K562 (cell line): ENCODE results near the gene CPN2. TPM values are rescaled to one million over a fixed set of nuclear protein-coding genes. Genes with fewer than 3 reads are reported as not detected.

Experiments used
- ATAC-seq: fragments of 200-7000 bp; cut with Tn5 transposase; 3 replicates; pipeline ENCODE4 v1.9.1; 2020; ENCODE audit warnings: moderate library complexity
- BruUV-seq: library from RNA; stranded (reverse); fragments of 400-500 nt; replicated peaks from 2 replicates; lab custom pipeline; 2021; lab: Mats Ljungman, UMichigan
- CTCF ChIA-PET: fragments of 300-600 bp; formaldehyde crosslinking; extraction: SDS; loops from one replicate; lab custom pipeline; 2021; ENCODE audit warnings: low intra/inter-chr PET ratio; lab: Yijun Ruan, JAX
- POLR2A ChIA-PET: fragments of 300-600, 350-650 bp; sonication (Branson Sonifier 250); formaldehyde crosslinking; extraction: SDS; loops from one replicate; lab custom pipeline; 2021; ENCODE audit warnings: antibody characterized with exemption, inconsistent platforms; lab: Yijun Ruan, JAX
- DNase-seq, 4 experiments: peaks; one replicate each; pipeline versions ENCODE4 v3.0.0 to v3.0.0-alpha.2; 2011 to 2018; ENCODE audit warnings: low spot score in 3 of 4, mixed read lengths in 3 of 4; ENCODE audit errors: extremely low read depth in 1 of 4
- FAIRE-seq: peaks from 2 replicates; lab custom pipeline; 2011; peaks lifted over from hg19 to GRCh38; lab: Jason Lieb, UNC
- H2AFZ ChIP-seq: 2 replicates; pipeline ENCODE4 v1.6.0; 2011; ENCODE audit warnings: low read depth, low read length, control low read depth, inconsistent platforms
- H3K27ac ChIP-seq: fragments of 200-600 bp; 3 replicates; pipeline ENCODE4 v1.8.0; 2011; ENCODE audit warnings: low read depth, mild to moderate bottlenecking, control low read depth, inconsistent platforms, low read length, moderate library complexity, mixed read lengths; ENCODE audit errors: extremely low read depth
- H3K27me3 ChIP-seq, 2 experiments: fragments of 300-600 bp in 1 of 2; 2 replicates in 1 of 2; 3 replicates in 1 of 2; pipeline versions ENCODE4 v1.6.0 to v1.8.0; 2011; ENCODE audit warnings: inconsistent platforms in 2 of 2, low read length in 2 of 2, mild to moderate bottlenecking in 1 of 2, mixed read lengths in 1 of 2, moderate library complexity in 1 of 2; ENCODE audit not compliant: control insufficient read depth in 2 of 2, insufficient read depth in 2 of 2
- H3K36me3 ChIP-seq: fragments of 300-600 bp; 3 replicates; pipeline ENCODE4 v1.8.0; 2011; ENCODE audit warnings: mild to moderate bottlenecking, low read length, inconsistent platforms; ENCODE audit not compliant: control insufficient read depth, insufficient read depth
- H3K4me1 ChIP-seq, 2 experiments: fragments of 200-600 bp in 1 of 2; replicated peaks in 1 of 2; 2 replicates in 1 of 2; 3 replicates in 1 of 2; pipeline versions ENCODE4 v1.5.1 to v1.8.0; 2011; ENCODE audit warnings: inconsistent platforms in 2 of 2, low read length in 2 of 2, mild to moderate bottlenecking in 1 of 2, mixed read lengths in 1 of 2, moderate library complexity in 1 of 2; ENCODE audit not compliant: control insufficient read depth in 2 of 2, insufficient read depth in 2 of 2
- H3K4me2 ChIP-seq: 2 replicates; pipeline ENCODE4 v1.6.1; 2011; ENCODE audit warnings: low read length, control low read depth, inconsistent platforms, mixed read lengths; ENCODE audit not compliant: insufficient read depth
- H3K4me3 ChIP-seq: fragments of 200-600 bp; sonication (generic), shearing (Covaris generic); 2 replicates; pipeline ENCODE4 v1.5.1; 2016; ENCODE audit warnings: control low read depth, inconsistent platforms
- H3K79me2 ChIP-seq: fragments of 200-600 bp; 3 replicates; pipeline ENCODE4 v1.8.0; 2011; ENCODE audit warnings: low read length, inconsistent platforms; ENCODE audit not compliant: control insufficient read depth, insufficient read depth
- H3K9ac ChIP-seq, 2 experiments: 2 replicates each; pipeline versions ENCODE4 v1.6.0 to v1.6.1; 2011; ENCODE audit warnings: low read depth in 2 of 2, low read length in 2 of 2, control low read depth in 1 of 2, inconsistent platforms in 1 of 2, mild to moderate bottlenecking in 1 of 2, mixed read lengths in 1 of 2; ENCODE audit not compliant: insufficient read depth in 1 of 2
- H3K9me1 ChIP-seq: one replicate; pipeline ENCODE4 v1.6.0; 2011; ENCODE audit warnings: inconsistent platforms, mild to moderate bottlenecking, low read length, moderate library complexity; ENCODE audit not compliant: control insufficient read depth, insufficient read depth
- H3K9me3 ChIP-seq: replicated peaks from 2 replicates; pipeline ENCODE4 v1.5.1; 2011; ENCODE audit warnings: low read depth, low read length, inconsistent platforms; ENCODE audit not compliant: control insufficient read depth, insufficient read depth
- H4K20me1 ChIP-seq: replicated peaks from 2 replicates; pipeline ENCODE4 v1.6.1; 2011; ENCODE audit warnings: low read length, inconsistent platforms, mixed read lengths; ENCODE audit not compliant: control insufficient read depth, insufficient read depth
- ADNP ChIP-seq: fragments of 200-800 bp; sonication (Bioruptor generic); IDR thresholded peaks from 2 replicates; pipeline ENCODE4 v1.6.1; 2016; ENCODE audit warnings: missing genetic modification characterization, missing compliant biosample characterization
- C11orf30 ChIP-seq: fragments of 450-650 bp; IDR thresholded peaks from 2 replicates; pipeline ENCODE4 v1.6.1; 2016; ENCODE audit warnings: low read depth, mild to moderate bottlenecking
- CBX8 ChIP-seq: fragments of 200-600 bp; sonication (generic); IDR thresholded peaks from 2 replicates; pipeline ENCODE4 v1.6.1; 2012; ENCODE audit warnings: borderline replicate concordance, mixed run types, low read depth, mild to moderate bottlenecking, moderate library complexity, mixed read lengths, low read length, control low read depth, inconsistent platforms; ENCODE audit not compliant: poor library complexity, severe bottlenecking; ENCODE audit errors: extremely low read depth
- CREBBP ChIP-seq: IDR thresholded peaks from one replicate; pipeline ENCODE4 v1.6.1; 2012; ENCODE audit warnings: low read depth, mild to moderate bottlenecking, control low read depth, inconsistent platforms, low read length
- ETV5 ChIP-seq: sonication (generic); formaldehyde crosslinking; IDR thresholded peaks from 2 replicates; pipeline ENCODE4 v1.4.0; 2020; ENCODE audit warnings: low read depth, mild to moderate bottlenecking, missing genetic modification reagents
- EZH2 ChIP-seq: IDR thresholded peaks from 2 replicates; pipeline ENCODE4 v1.6.1; 2012; ENCODE audit warnings: low read depth, mild to moderate bottlenecking, inconsistent platforms, low read length, borderline replicate concordance
- FOXA3 ChIP-seq, 2 experiments: fragments of 450-650 bp in 1 of 2; sonication (generic) in 1 of 2; formaldehyde crosslinking; IDR thresholded peaks in 1 of 2; conservative IDR thresholded peaks in 1 of 2; 2 replicates each; pipeline versions ENCODE4 v1.4.0 to v1.8.0; 2020 to 2022; ENCODE audit warnings: mild to moderate bottlenecking in 2 of 2, missing genetic modification reagents in 1 of 2
- KDM4B ChIP-seq, 2 experiments: fragments of 450-650 bp in 1 of 2; sonication (generic) in 1 of 2; IDR thresholded peaks; 2 replicates each; pipeline ENCODE4 v1.6.1; 2016 to 2017; ENCODE audit warnings: borderline replicate concordance in 2 of 2, antibody characterized with exemption in 1 of 2, low read depth in 1 of 2, mild to moderate bottlenecking in 1 of 2
- NR2C2 ChIP-seq, 2 experiments: fragments of 200-800 bp in 1 of 2; sonication (Bioruptor generic) in 1 of 2; sonication (generic) in 1 of 2; formaldehyde crosslinking in 1 of 2; IDR thresholded peaks; 2 replicates each; pipeline versions ENCODE4 v1.6.1 to v1.8.0; 2016 to 2022; ENCODE audit warnings: mild to moderate bottlenecking in 1 of 2, missing compliant biosample characterization in 1 of 2, missing genetic modification characterization in 1 of 2, missing genetic modification reagents in 1 of 2
- SP1 ChIP-seq: sonication (generic); formaldehyde crosslinking; IDR thresholded peaks from 2 replicates; pipeline ENCODE4 v1.8.1; 2022; ENCODE audit warnings: mild to moderate bottlenecking, missing genetic modification reagents
- SRSF9 ChIP-seq: fragments of 200-400 bp; formaldehyde crosslinking; IDR thresholded peaks from 2 replicates; pipeline ENCODE4 v1.6.1; 2017; ENCODE audit warnings: low read depth, low read length, borderline replicate concordance
- TAF15 ChIP-seq: fragments of 200-400 bp; formaldehyde crosslinking; IDR thresholded peaks from 2 replicates; pipeline ENCODE4 v1.6.1; 2017; ENCODE audit warnings: mild to moderate bottlenecking, low read depth, low read length, moderate library complexity
- TAF7 ChIP-seq: fragments of 450-650 bp; IDR thresholded peaks from 2 replicates; pipeline ENCODE4 v1.6.1; 2016; ENCODE audit warnings: missing genetic modification characterization, missing compliant biosample characterization
- ZBTB1 ChIP-seq: sonication (generic); formaldehyde crosslinking; IDR thresholded peaks from 2 replicates; pipeline ENCODE4 v1.8.1; 2023; ENCODE audit warnings: missing genetic modification reagents, low read depth, mild to moderate bottlenecking, borderline replicate concordance
- ZSCAN29 ChIP-seq: fragments of 450-650 bp; IDR thresholded peaks from 2 replicates; pipeline ENCODE4 v1.6.1; 2017
- WGBS: fragments of 100-300 bp; shearing (Covaris generic); methylation state at CpG from one replicate; pipeline ENCODE4 v1.1.6; 2016; ENCODE audit warnings: low coverage, mixed read lengths; ENCODE audit not compliant: insufficient coverage; ENCODE audit errors: missing lambda C conversion rate; 5-methylcytosine and 5-hydroxymethylcytosine counted together
- in situ Hi-C: fragments of 300-500 bp; cut with MboI; formaldehyde crosslinking; loops from 4 replicates; pipeline ENCODE4 v1.15.0; 2018; ENCODE audit warnings: inconsistent platforms, mixed read lengths
- intact Hi-C: fragments of 100-400 bp; cut with micrococcal nuclease; formaldehyde crosslinking; loops from 2 replicates; pipeline ENCODE4 v1.14.2; 2022
- polyA plus RNA-seq, 8 experiments: library from polyadenylated mRNA; depleted of rRNA in 4 of 8; stranded (reverse) in 5 of 8; unstranded in 3 of 8; fragments of >200 nt; fragmentation: Nextera tagmentation in 2 of 8; fragmentation: Illumina TruSeq in 1 of 8; extraction: Ambion mirVana in 2 of 8; extraction: Trizol in 1 of 8; gene quantifications; 2 replicates each; pipeline versions ENCODE4 v1.2.1 to v1.2.3, GENCODE V29; 2011 to 2014; ENCODE audit warnings: inconsistent platforms in 1 of 8, missing spikeins in 1 of 8
- total RNA-seq, 7 experiments: library from RNA; depleted of rRNA in 6 of 7; stranded (reverse); fragments of >200 nt in 6 of 7; fragmentation: Illumina TruSeq in 2 of 7; extraction: Trizol in 2 of 7; gene quantifications; 2 replicates each; pipeline versions ENCODE4 v1.2.1 to v1.2.3, GENCODE V29; 2011 to 2021; ENCODE audit warnings: low replicate concordance in 1 of 7
- TF ChIP-seq, protein P1 (sequence below): sonication (generic); formaldehyde crosslinking; IDR thresholded peaks from 2 replicates; pipeline ENCODE4 v1.8.0; 2022; ENCODE audit warnings: missing genetic modification reagents, mild to moderate bottlenecking, moderate library complexity, borderline replicate concordance
- TF ChIP-seq, protein P2 (sequence below): fragments of 450-650 bp; IDR thresholded peaks from 2 replicates; pipeline ENCODE4 v1.6.1; 2018; ENCODE audit not compliant: partially characterized antibody

CPN2 gene
- total and polyA plus RNA-seq, 9 of the 15 experiments (the other 6 are each of a cell fraction or from before 2014, with no cell fraction given), result not detected

DNA sequence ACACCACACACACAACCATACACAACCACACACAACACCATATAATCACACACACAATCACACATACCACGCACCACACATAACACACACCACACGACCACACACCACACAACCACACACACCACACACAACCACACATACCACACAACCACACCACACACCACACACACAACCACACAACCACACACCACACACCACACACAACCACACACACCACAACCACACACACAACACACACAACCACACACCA is 24.2 kb downstream of the CPN2 start:
- intact Hi-C loops (loop anchor here (10.0 kb wide), 1 partner anchor 732 kb away; the partner anchor contains the start of gene OPA1), in situ Hi-C loops (loop anchor here (10.0 to 25.0 kb wide), 2 partner anchors 672 to 1865 kb away; no protein-coding TSS in a partner anchor)
- POLR2A ChIA-PET, result no interaction called here
- DNase-seq, result no peak
- H3K9me3 ChIP-seq, result no peaks in the 10 kb centered on the region; the same call in 1 of the 2 replicates
- H3K27ac ChIP-seq, result no peak overlapping the region
- H3K9me1 ChIP-seq, result no peaks in the 10 kb centered on the region
- no peak overlapping the region for H2AFZ ChIP-seq
- peaks cover 0 to 39% of the 10 kb centered on the region in 2 experiments; a peak in 3 of 5 replicates for H3K27me3 ChIP-seq
- no peaks in the 10 kb centered on the region for H3K36me3 ChIP-seq
- H3K4me1 ChIP-seq, result peaks cover 13 to 54% of the 10 kb centered on the region in 2 experiments; a peak in 4 of 5 replicates
- FAIRE-seq, result no peak
- WGBS, result no CpG with 5 or more reads among the region's 2 CpGs
- no peak overlapping the region for H3K9ac ChIP-seq
- no peak for ATAC-seq
- no peak overlapping the region; the same call in 1 of the 2 replicates for H3K4me2 ChIP-seq
- no TSS peak for BruUV-seq
- no peak overlapping the region for H3K4me3 ChIP-seq
- H4K20me1 ChIP-seq, result no peaks in the 10 kb centered on the region
- CTCF ChIA-PET, result no interaction called here
- H3K79me2 ChIP-seq, result no peaks in the 10 kb centered on the region
- TF ChIP-seq SRSF9 (no peak), ADNP (peak; percentile 97), ZSCAN29 (no peak), TAF15 (0 out of 2 replicates have a peak, but pooled peaks have one; percentile 15), CREBBP (peak; percentile 18), ZBTB1 (CRISPR knock-in tag) (peak; percentile 32; the same call in 1 of the 2 replicates), SP1 (CRISPR knock-in tag) (0 out of 2 replicates have a peak, but pooled peaks have one; percentile 17), ETV5 (CRISPR knock-in tag) (no peak), NR2C2 (CRISPR knock-in tag; IDR thresholded peaks at IDR 0.05) (peak; percentile 70; the same call in 1 of the 2 replicates), NR2C2 (tag; IDR thresholded peaks at IDR 0.05) (no peak), FOXA3 (CRISPR knock-in tag; conservative IDR thresholded peaks at IDR 0.05 in 1 of 2, IDR thresholded peaks at IDR 0.05 in 1 of 2) (peak in 1 of 2 experiments; percentile 26; a peak in 1 of 4 replicates), C11orf30 (no peak), CBX8 (no peak), KDM4B (IDR thresholded peaks at IDR 0.05; ENCODE audit: borderline replicate concordance in 2 of 2, low read depth in 1 of 2) (no peak; a peak in 1 of 4 replicates), EZH2 (no peak), TAF7 (tag) (0 out of 2 replicates have a peak, but pooled peaks have one; percentile 4)
- TF ChIP-seq, protein P1, sequence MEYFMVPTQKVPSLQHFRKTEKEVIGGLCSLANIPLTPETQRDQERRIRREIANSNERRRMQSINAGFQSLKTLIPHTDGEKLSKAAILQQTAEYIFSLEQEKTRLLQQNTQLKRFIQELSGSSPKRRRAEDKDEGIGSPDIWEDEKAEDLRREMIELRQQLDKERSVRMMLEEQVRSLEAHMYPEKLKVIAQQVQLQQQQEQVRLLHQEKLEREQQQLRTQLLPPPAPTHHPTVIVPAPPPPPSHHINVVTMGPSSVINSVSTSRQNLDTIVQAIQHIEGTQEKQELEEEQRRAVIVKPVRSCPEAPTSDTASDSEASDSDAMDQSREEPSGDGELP, result 0 out of 2 replicates have a peak, but pooled peaks have one; percentile 28
- TF ChIP-seq, protein P2, sequence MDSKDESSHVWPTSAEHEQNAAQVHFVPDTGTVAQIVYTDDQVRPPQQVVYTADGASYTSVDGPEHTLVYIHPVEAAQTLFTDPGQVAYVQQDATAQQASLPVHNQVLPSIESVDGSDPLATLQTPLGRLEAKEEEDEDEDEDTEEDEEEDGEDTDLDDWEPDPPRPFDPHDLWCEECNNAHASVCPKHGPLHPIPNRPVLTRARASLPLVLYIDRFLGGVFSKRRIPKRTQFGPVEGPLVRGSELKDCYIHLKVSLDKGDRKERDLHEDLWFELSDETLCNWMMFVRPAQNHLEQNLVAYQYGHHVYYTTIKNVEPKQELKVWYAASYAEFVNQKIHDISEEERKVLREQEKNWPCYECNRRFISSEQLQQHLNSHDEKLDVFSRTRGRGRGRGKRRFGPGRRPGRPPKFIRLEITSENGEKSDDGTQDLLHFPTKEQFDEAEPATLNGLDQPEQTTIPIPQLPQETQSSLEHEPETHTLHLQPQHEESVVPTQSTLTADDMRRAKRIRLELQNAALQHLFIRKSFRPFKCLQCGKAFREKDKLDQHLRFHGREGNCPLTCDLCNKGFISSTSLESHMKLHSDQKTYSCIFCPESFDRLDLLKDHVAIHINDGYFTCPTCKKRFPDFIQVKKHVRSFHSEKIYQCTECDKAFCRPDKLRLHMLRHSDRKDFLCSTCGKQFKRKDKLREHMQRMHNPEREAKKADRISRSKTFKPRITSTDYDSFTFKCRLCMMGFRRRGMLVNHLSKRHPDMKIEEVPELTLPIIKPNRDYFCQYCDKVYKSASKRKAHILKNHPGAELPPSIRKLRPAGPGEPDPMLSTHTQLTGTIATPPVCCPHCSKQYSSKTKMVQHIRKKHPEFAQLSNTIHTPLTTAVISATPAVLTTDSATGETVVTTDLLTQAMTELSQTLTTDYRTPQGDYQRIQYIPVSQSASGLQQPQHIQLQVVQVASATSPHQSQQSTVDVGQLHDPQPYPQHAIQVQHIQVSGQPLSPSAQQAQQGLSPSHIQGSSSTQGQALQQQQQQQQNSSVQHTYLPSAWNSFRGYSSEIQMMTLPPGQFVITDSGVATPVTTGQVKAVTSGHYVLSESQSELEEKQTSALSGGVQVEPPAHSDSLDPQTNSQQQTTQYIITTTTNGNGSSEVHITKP, result no peak
